GM23338 (cell line): Measurements from ENCODE around the gene COL4A2. TPM values are rescaled to one million over a fixed set of nuclear protein-coding genes. Genes with fewer than 3 reads are reported as not detected.

Experiments
- ATAC-seq: fragments of 200-7000 bp; cut with Tn5 transposase; 3 replicates; pipeline ENCODE4 v1.9.1; 2020
- DNase-seq: peaks from one replicate; pipeline ENCODE4 v3.0.0-alpha.2; 2015; ENCODE audit warnings: low spot score
- H2AFZ ChIP-seq: fragments of 200-600 bp; sonication (generic); 2 replicates; pipeline ENCODE4 v1.8.0; 2016; ENCODE audit warnings: antibody characterized with exemption, mild to moderate bottlenecking, moderate library complexity
- H3F3A ChIP-seq: fragments of 200-600 bp; sonication (generic); replicated peaks from 2 replicates; pipeline ENCODE4 v1.8.0; 2017; ENCODE audit warnings: antibody characterized with exemption, mixed run types, low read depth
- H3K27ac ChIP-seq: fragments of 200-600 bp; sonication (generic); 2 replicates; pipeline ENCODE4 v1.6.1; 2016; ENCODE audit warnings: low read depth
- H3K27me3 ChIP-seq: fragments of 200-600 bp; sonication (generic); 2 replicates; pipeline ENCODE4 v1.8.0; 2016; ENCODE audit warnings: mild to moderate bottlenecking, mixed run types, moderate library complexity; ENCODE audit not compliant: insufficient read depth
- H3K36me3 ChIP-seq: fragments of 200-600 bp; sonication (generic); 2 replicates; pipeline ENCODE4 v1.8.0; 2016; ENCODE audit warnings: mild to moderate bottlenecking; ENCODE audit not compliant: insufficient read depth
- H3K4me1 ChIP-seq: fragments of 200-600 bp; sonication (generic); 2 replicates; pipeline ENCODE4 v1.8.0; 2016; ENCODE audit warnings: mild to moderate bottlenecking, moderate library complexity; ENCODE audit not compliant: insufficient read depth
- H3K4me2 ChIP-seq: fragments of 200-600 bp; sonication (generic); 2 replicates; pipeline ENCODE4 v1.7.1; 2017; ENCODE audit warnings: mixed run types
- H3K4me3 ChIP-seq: fragments of 200-600 bp; sonication (generic); 2 replicates; pipeline ENCODE4 v1.6.1; 2016; ENCODE audit warnings: mixed run types
- H3K79me2 ChIP-seq: fragments of 200-600 bp; sonication (generic); replicated peaks from 2 replicates; pipeline ENCODE4 v1.8.0; 2017; ENCODE audit warnings: mild to moderate bottlenecking; ENCODE audit not compliant: insufficient read depth
- H3K9me2 ChIP-seq: fragments of 200-600 bp; sonication (generic); 2 replicates; pipeline ENCODE4 v1.8.0; 2017; ENCODE audit not compliant: insufficient read depth
- H4K20me1 ChIP-seq: fragments of 200-600 bp; sonication (generic); replicated peaks from 2 replicates; pipeline ENCODE4 v1.8.0; 2017; ENCODE audit warnings: mild to moderate bottlenecking; ENCODE audit not compliant: insufficient read depth
- H3K27ac Mint-ChIP-seq: 2 replicates; pipeline ENCODE4 v1.8.0; 2020; ENCODE audit warnings: inconsistent platforms, mild to moderate bottlenecking, moderate library complexity, mixed read lengths
- H3K27me3 Mint-ChIP-seq: 3 replicates; pipeline ENCODE4 v1.8.0; 2022; ENCODE audit warnings: low read depth, mild to moderate bottlenecking, moderate library complexity, mixed read lengths, inconsistent platforms; ENCODE audit not compliant: insufficient read depth, poor library complexity
- H3K36me3 Mint-ChIP-seq: 3 replicates; pipeline ENCODE4 v1.8.0; 2021; ENCODE audit warnings: low read depth, mild to moderate bottlenecking, inconsistent platforms, moderate library complexity, mixed read lengths
- H3K4me1 Mint-ChIP-seq: 3 replicates; pipeline ENCODE4 v1.8.0; 2020; ENCODE audit warnings: mild to moderate bottlenecking, inconsistent platforms, mixed read lengths
- H3K4me3 Mint-ChIP-seq: 3 replicates; pipeline ENCODE4 v1.8.0; 2021; ENCODE audit warnings: moderate library complexity, mild to moderate bottlenecking, inconsistent platforms, mixed read lengths
- H3K9me3 Mint-ChIP-seq: 3 replicates; pipeline ENCODE4 v1.8.0; 2020; ENCODE audit warnings: moderate library complexity, mild to moderate bottlenecking, inconsistent platforms, mixed read lengths
- CREB1 ChIP-seq: fragments of 250-450 bp; sonication (Bioruptor Pico); IDR thresholded peaks from 2 replicates; pipeline ENCODE4 v1.5.0; 2020; ENCODE audit warnings: low read depth, mild to moderate bottlenecking, moderate library complexity
- CTCF ChIP-seq, 2 experiments: fragments of 200-600 bp in 1 of 2; sonication (generic) in 1 of 2; conservative IDR thresholded peaks; 2 replicates each; pipeline versions ENCODE4 v1.5.1 to v1.6.1; 2016 to 2017; ENCODE audit warnings: antibody characterized with exemption in 2 of 2, low read depth in 2 of 2, mild to moderate bottlenecking in 2 of 2, moderate library complexity in 1 of 2
- EZH2 ChIP-seq: fragments of 200-600 bp; sonication (generic); IDR thresholded peaks from one replicate; pipeline ENCODE4 v1.8.0; 2017; ENCODE audit warnings: antibody characterized with exemption, mild to moderate bottlenecking, low read depth; ENCODE audit not compliant: unreplicated experiment
- EZH2phosphoT487 ChIP-seq: fragments of 200-600 bp; sonication (generic); IDR thresholded peaks from one replicate; pipeline ENCODE4 v1.8.1; 2018; ENCODE audit warnings: antibody characterized with exemption; ENCODE audit not compliant: unreplicated experiment
- JUNB ChIP-seq: IDR thresholded peaks from one replicate; pipeline ENCODE4 v1.6.1; 2016; ENCODE audit warnings: antibody characterized with exemption; ENCODE audit not compliant: unreplicated experiment
- NANOG ChIP-seq: IDR thresholded peaks from 2 replicates; pipeline ENCODE4 v1.6.1; 2016; ENCODE audit warnings: antibody characterized with exemption, borderline replicate concordance
- REST ChIP-seq: IDR thresholded peaks from one replicate; pipeline ENCODE4 v1.6.1; 2018; ENCODE audit warnings: antibody characterized with exemption; ENCODE audit not compliant: unreplicated experiment
- STAT1 ChIP-seq: IDR thresholded peaks from one replicate; pipeline ENCODE4 v1.6.1; 2016; ENCODE audit warnings: antibody characterized with exemption; ENCODE audit not compliant: unreplicated experiment
- ZNF114 ChIP-seq: fragments of 250-450 bp; sonication (Bioruptor Pico); IDR thresholded peaks from 2 replicates; pipeline ENCODE4 v1.5.0; 2020; ENCODE audit warnings: mild to moderate bottlenecking, moderate library complexity
- ZNF331 ChIP-seq: fragments of 250-450 bp; sonication (Bioruptor Pico); IDR thresholded peaks from 2 replicates; pipeline ENCODE4 v1.5.0; 2020; ENCODE audit warnings: low read depth, mild to moderate bottlenecking, moderate library complexity
- ZNF462 ChIP-seq: fragments of 250-450 bp; sonication (Bioruptor Pico); IDR thresholded peaks from 2 replicates; pipeline ENCODE4 v1.5.0; 2020; ENCODE audit warnings: mild to moderate bottlenecking, moderate library complexity
- polyA plus RNA-seq: library from polyadenylated mRNA; unstranded; fragments of >200 nt; fragmentation: Nextera tagmentation; extraction: Ambion mirVana; gene quantifications from 2 replicates; pipeline ENCODE4 v1.2.1, GENCODE V29; 2016
- total RNA-seq: library from RNA; depleted of rRNA; stranded (reverse); fragments of >200 nt; shearing (Covaris generic); gene quantifications from 2 replicates; pipeline ENCODE4 v1.2.3, GENCODE V29; 2014

COL4A2 gene
- total and polyA plus RNA-seq, 2 experiments from 2014 or later = 37.4 to 131 TPM

GRCh38 chr13:110521946-110522345, 214.9 kb downstream of the COL4A2 start:
- Histone ChIP-seq H4K20me1 (no peaks in the 10 kb centered on the region), H3K4me2 (no peak overlapping the region)
- no peak for ATAC-seq

More at GRCh38 chr13:110521946-110522345, 214.9 kb downstream of the COL4A2 start:
- no peaks in the 10 kb centered on the region for H3K9me2 ChIP-seq
- TF ChIP-seq CREB1 (CRISPR knock-in tag) (no peak), ZNF462 (no peak), EZH2phosphoT487 (no peak), ZNF331 (CRISPR knock-in tag) (no peak), STAT1 (no peak), ZNF114 (CRISPR knock-in tag) (no peak), EZH2 (no peak), CTCF (conservative IDR thresholded peaks at IDR 0.05; ENCODE audit: low read depth in 2 of 2) (no peak), REST (no peak), JUNB (no peak), NANOG (no peak)
- Mint-ChIP-seq H3K27me3 (peaks cover 11% of the 10 kb centered on the region), H3K9me3 (no peaks in the 10 kb centered on the region), H3K36me3 (no peaks in the 10 kb centered on the region), H3K4me1 (peaks cover 23% of the 10 kb centered on the region), H3K27ac (no peak overlapping the region), H3K4me3 (no peak overlapping the region)
- no peak for DNase-seq
- H3K27me3 ChIP-seq = no peaks in the 10 kb centered on the region
- peaks cover 17% of the 10 kb centered on the region for H3K79me2 ChIP-seq
- H3K36me3 ChIP-seq = no peaks in the 10 kb centered on the region
- no peak overlapping the region for H2AFZ ChIP-seq
- H3K4me3 ChIP-seq = no peak overlapping the region
- H3F3A ChIP-seq = no peaks in the 10 kb centered on the region
- no peaks in the 10 kb centered on the region for H3K4me1 ChIP-seq
- H3K27ac ChIP-seq = no peak overlapping the region
